Stimulated activated CD8-positive, alpha-beta memory T cell treated with anti-CD3 and anti-CD28 coated beads, Interleukin-15, amount 100 ng/mL, for 48 hours (primary cell): ENCODE measurements around the gene SRGAP3.

Experiments used
- DNase-seq, 2 donors: peaks; one replicate each; pipeline ENCODE4 v3.0.0-alpha.2; 2020; ENCODE audit warnings: low read depth in 2 of 2

Gene SRGAP3

GRCh38 chr3:9201955-9202354 is 47.5 kb downstream of the SRGAP3 start:
- no peak for DNase-seq

DNA sequence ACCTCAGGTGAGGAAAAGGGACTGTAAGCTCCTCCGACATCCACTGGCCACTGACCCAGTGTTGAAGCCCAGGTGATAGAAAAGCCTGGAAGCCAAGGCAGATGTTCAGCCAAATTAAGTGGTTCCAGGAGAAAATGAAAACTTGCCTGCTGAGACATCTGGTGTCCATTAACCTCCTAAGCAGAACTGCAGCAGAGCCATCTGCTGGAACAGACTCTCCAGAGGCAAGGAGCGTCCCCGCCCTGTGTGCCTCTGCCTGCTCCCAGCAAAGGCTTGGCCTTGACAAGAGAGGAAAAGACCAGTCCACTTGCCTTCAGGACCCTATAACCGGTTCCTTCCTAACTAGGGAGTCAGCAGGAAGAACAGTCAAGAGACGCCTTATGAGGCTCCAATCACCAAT is 48.2 kb downstream of the SRGAP3 start:
- no peak for DNase-seq

DNA sequence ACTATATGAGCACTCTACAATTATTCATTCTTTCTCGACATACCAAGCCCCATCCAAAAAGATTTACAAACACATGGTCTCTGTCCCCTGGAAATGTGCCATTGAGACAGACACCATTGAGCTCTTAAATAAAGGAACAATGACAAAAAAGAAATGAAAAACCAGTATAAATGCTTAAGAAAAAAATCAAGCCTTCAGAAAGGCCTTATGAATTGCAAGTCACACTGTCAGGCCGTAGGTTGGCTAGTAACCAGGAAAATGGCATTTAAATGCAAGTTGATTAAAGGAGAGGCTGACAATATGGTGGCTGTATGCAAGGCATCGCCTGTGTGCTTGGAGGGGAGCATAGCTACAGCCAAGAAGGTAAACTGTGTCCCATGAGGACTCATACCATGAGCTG is 49.7 kb downstream of the SRGAP3 start:
- no peak for DNase-seq

DNA sequence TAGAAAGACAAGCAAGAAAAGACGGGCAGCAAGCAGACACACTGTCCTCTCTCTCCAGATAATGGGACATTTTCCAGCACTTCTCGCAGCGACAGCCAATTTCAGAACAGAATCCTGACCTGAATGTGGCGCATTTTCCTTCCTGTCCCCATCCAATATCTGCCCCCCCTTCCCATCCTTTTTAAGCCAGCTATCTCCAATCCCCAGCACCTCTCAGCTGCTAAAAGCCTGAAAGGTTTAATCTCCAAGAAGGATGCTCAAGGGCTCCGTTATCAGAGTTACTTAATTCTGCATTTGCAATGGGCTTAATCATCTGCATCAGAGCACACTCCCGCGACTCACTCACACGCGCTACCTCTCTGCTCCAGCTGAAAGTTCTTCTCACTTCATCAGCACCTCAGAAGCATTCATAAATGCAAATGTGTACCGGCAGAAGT is 50.5 kb downstream of the SRGAP3 start:
- DNase-seq = no peak

GRCh38 chr3:9198261-9198660 is 51.2 kb downstream of the SRGAP3 start:
- no peak for DNase-seq

- no peak for DNase-seq
Measured at GRCh38 chr3:9196020-9196419, 53.4 kb downstream of the SRGAP3 start.

DNA sequence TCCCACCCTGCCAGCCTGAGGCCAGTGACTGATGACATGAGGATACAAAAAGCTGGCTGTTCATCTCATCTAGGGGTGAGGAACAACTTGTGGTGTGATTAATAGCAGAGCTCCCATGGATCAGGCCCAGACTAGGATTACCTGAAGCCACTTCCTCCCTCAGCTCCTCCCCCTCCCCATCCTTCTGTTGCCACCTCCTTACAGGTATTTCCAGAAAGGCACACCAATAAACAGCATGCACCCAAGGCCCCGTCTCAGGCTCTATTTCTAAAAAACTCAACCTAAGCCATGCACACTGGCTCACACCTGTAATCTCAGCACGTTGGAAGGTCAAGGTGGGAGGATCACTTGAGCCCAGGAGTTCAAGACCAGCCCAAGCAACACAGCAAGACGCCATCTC is 54.1 kb downstream of the SRGAP3 start:
- DNase-seq = no peak

- no peak for DNase-seq
Measured at GRCh38 chr3:9194509-9195184, 54.8 kb downstream of the SRGAP3 start.

GRCh38 chr3:9193633-9194195 is 55.7 kb downstream of the SRGAP3 start:
- no peak for DNase-seq

DNA sequence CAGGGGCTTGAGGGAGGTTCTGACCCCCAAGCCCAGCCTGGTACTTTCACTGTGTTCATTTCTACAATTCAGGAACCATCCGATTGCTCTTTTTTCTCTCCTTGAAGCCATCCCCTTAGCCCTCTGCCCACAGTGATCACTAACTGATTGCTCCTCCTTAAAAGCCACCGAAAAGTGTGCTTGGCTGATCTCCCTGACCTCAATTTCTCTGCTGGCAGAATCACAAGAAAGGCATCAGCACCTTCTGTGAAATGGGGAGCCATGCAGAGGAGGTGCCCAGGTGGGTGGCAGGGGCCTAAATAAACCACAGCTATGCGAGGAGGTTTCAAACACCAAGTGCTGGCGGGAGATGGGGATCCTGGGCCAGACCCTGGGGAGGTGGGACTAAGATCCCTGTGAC is 56.2 kb downstream of the SRGAP3 start:
- DNase-seq = no peak

- DNase-seq = no peak
Measured at GRCh38 chr3:9192248-9193025, 57.0 kb downstream of the SRGAP3 start.

GRCh38 chr3:9190276-9190675 is 59.2 kb downstream of the SRGAP3 start:
- no peak for DNase-seq

DNA sequence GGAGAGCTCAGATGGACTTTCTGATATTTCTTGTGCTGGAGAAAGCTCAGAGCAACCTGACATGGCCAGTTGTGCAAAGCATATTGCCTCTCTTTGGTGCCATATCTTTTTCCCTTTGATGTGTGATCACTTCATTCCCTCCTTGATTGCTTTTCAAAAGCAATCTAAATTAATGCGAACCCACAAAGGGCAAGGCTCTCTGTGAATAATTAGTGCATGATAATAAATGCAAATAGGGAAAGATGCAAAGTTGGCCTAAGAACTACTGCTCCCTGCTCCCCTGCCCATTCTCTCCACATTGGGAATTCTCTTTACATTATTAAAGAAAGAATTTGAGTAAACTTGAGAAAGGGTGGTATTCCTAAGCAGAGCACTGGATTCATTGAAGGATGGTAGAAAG is 60.9 kb downstream of the SRGAP3 start:
- no peak for DNase-seq

GRCh38 chr3:9185701-9186100 is 63.7 kb downstream of the SRGAP3 start:
- DNase-seq = no peak

GRCh38 chr3:9185046-9185445 is 64.4 kb downstream of the SRGAP3 start:
- no peak for DNase-seq

GRCh38 chr3:9184461-9184835 is 65.0 kb downstream of the SRGAP3 start:
- DNase-seq = no peak

DNA sequence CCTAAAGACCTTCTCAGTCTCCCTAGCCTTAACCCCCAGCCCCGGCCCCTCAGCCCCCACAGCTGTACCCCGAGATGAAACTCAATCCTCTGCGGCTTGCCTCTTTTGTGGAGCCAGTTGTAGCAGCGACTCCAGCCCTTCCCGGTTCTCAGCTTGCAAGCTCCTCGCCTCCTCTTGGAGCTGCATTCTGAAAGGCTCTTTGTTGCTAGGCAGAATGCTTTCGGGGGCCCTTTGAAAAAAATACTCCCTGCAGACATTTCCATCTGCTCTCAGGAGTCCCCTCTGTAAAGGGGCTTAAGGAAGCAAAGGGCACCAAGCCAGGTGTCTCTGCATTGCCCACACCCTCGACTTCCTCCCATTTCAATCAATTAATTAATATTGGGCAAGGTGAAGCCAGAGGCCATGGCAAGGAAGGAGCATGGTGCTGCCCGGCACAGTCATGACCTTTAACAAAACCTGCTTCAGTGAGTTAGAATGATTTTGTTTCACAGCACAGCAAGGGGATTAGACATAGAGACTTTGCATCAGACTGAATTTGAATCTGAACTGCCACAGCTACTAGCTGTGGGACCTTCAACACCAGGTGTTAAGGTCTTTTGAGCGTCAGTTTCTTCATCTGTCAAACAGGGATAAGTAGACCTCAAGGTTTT is 65.5 kb downstream of the SRGAP3 start:
- no peak for DNase-seq

DNA sequence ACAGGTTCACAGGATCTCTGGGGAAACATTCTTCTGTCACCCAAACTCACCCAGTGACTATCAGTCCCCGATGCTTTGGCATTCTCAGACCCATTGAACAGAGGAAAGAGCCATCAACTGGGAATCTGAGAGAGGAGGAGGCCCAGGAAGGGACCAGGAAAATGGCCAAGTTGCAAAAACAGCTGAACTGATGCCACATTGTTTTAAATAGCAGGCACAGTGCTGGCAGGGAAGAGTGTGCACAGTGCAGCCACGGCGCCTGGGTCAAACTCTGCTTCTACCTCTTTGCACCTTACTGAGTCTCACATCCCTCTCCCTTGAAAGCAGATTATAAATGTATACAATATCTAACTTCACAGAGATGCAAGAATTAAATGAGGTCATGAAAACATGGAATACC is 66.4 kb downstream of the SRGAP3 start:
- DNase-seq = no peak

DNA sequence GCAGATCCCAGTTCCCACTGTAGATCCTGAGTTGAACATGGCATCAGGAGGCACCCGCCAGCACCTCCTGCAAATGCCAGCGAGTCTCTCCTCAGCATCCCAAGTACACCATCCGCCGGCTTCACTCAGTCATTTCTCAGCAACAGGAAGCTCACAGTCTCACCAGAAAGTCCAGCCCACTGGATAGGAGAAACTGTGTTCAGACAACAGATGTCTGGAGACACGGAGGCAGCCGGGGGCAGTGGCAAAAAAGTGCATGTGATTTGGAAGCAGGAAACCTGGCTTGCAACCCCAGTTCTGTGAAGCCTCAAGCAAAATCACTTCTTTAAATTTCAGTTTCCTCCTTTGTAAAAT is 68.7 kb downstream of the SRGAP3 start:
- no peak for DNase-seq

- DNase-seq = no peak
Measured at GRCh38 chr3:9179826-9180763, 69.4 kb downstream of the SRGAP3 start.

- no peak for DNase-seq
Measured at GRCh38 chr3:9178697-9179096, 70.7 kb downstream of the SRGAP3 start.

- no peak for DNase-seq
Measured at GRCh38 chr3:9175421-9175820, 74.0 kb downstream of the SRGAP3 start.
